DOHH2 (cell line): ENCODE data around the gene CACNA1E.

Experiments used
- H3F3A ChIP-seq: fragments of 200-600 bp; sonication (generic), shearing (Covaris generic); 2 replicates; pipeline ENCODE4 v1.6.0; 2016; ENCODE audit warnings: antibody characterized with exemption, mild to moderate bottlenecking; ENCODE audit not compliant: control insufficient read depth, insufficient read depth
- H3K27ac ChIP-seq: fragments of 200-600 bp; sonication (generic); 2 replicates; pipeline ENCODE4 v1.5.1; 2014; ENCODE audit warnings: low read depth, mild to moderate bottlenecking, low read length, moderate library complexity
- H3K27me3 ChIP-seq: fragments of 200-600 bp; sonication (generic); 2 replicates; pipeline ENCODE4 v1.6.1; 2014; ENCODE audit warnings: mild to moderate bottlenecking, low read length, mixed read lengths; ENCODE audit not compliant: control insufficient read depth
- H3K36me3 ChIP-seq: fragments of 200-600 bp; sonication (generic); 2 replicates; pipeline ENCODE4 v1.6.1; 2014; ENCODE audit warnings: mild to moderate bottlenecking, low read length, moderate library complexity, mixed read lengths; ENCODE audit not compliant: control insufficient read depth
- H3K4me1 ChIP-seq: fragments of 200-600 bp; sonication (generic); 2 replicates; pipeline ENCODE4 v1.6.1; 2014; ENCODE audit warnings: mild to moderate bottlenecking, low read length, mixed read lengths; ENCODE audit not compliant: control insufficient read depth
- H3K4me2 ChIP-seq: fragments of 200-600 bp; sonication (generic); 2 replicates; pipeline ENCODE4 v1.6.0; 2014; ENCODE audit warnings: mild to moderate bottlenecking, low read length, moderate library complexity
- H3K4me3 ChIP-seq: fragments of 200-600 bp; sonication (generic); 2 replicates; pipeline ENCODE4 v1.5.1; 2014; ENCODE audit warnings: mild to moderate bottlenecking, low read length, mixed read lengths
- H3K79me2 ChIP-seq: fragments of 200-600 bp; sonication (generic); 2 replicates; pipeline ENCODE4 v1.6.1; 2014; ENCODE audit warnings: mild to moderate bottlenecking, low read length, mixed read lengths; ENCODE audit not compliant: control insufficient read depth
- H3K9me2 ChIP-seq: fragments of 200-600 bp; sonication (generic); replicated peaks from 2 replicates; pipeline ENCODE4 v1.6.1; 2014; ENCODE audit warnings: mild to moderate bottlenecking, low read length, mixed read lengths; ENCODE audit not compliant: control insufficient read depth
- H3K9me3 ChIP-seq: fragments of 200-600 bp; sonication (generic); 2 replicates; pipeline ENCODE4 v1.6.1; 2014; ENCODE audit warnings: antibody characterized with exemption, low read length, mixed read lengths; ENCODE audit not compliant: control insufficient read depth, insufficient read depth
- H4K20me1 ChIP-seq: fragments of 200-600 bp; sonication (generic); 2 replicates; pipeline ENCODE4 v1.6.0; 2014; ENCODE audit warnings: low read depth, mild to moderate bottlenecking, antibody characterized with exemption, low read length, moderate library complexity; ENCODE audit not compliant: control insufficient read depth, insufficient read depth
- CTCF ChIP-seq: fragments of 200-600 bp; sonication (generic); IDR thresholded peaks from one replicate; pipeline ENCODE4 v1.5.1; 2014; ENCODE audit warnings: antibody characterized with exemption, mild to moderate bottlenecking, low read depth, low read length; ENCODE audit not compliant: poor library complexity, severe bottlenecking
- EZH2phosphoT487 ChIP-seq: fragments of 200-600 bp; sonication (generic); IDR thresholded peaks from 2 replicates; pipeline ENCODE4 v1.6.1; 2017; ENCODE audit warnings: borderline replicate concordance, mild to moderate bottlenecking, antibody characterized with exemption, low read length, moderate library complexity, mixed read lengths

Gene CACNA1E

DNA sequence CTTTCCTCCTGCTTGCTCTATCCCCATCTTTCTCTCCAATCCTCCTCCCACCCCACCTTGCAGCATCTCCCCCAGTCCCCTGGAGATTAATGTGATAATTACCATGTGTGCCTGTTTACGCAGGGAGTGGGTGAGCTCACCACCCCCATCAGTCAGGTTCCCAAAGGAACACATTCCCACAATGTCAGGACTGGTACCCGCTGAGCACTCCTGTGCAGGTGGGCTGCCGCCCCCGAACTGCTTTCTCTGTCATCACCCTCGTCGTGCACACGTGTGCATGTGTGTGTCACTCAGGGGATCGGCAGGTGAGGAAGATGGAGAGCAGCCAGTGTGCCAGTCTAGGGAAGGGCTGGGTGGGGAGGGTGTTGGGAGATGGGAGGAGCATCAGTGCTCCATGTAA, 163.4 kb downstream of the CACNA1E start:
- no peaks in the 10 kb centered on the region for H3K36me3 ChIP-seq
- TF ChIP-seq EZH2phosphoT487, result no peak
- TF ChIP-seq CTCF, result no peak
- no peak overlapping the region for H3K4me2 ChIP-seq
- no peaks in the 10 kb centered on the region for H3K4me1 ChIP-seq
- H3K9me3 ChIP-seq, result no peaks in the 10 kb centered on the region
- H3K9me2 ChIP-seq, result no peaks in the 10 kb centered on the region
- no peaks in the 10 kb centered on the region for H3K79me2 ChIP-seq
- H3F3A ChIP-seq, result no peaks in the 10 kb centered on the region
- no peak overlapping the region for H3K27ac ChIP-seq
- H3K27me3 ChIP-seq, result no peaks in the 10 kb centered on the region
- H4K20me1 ChIP-seq, result no peaks in the 10 kb centered on the region
- no peak overlapping the region for H3K4me3 ChIP-seq

DNA sequence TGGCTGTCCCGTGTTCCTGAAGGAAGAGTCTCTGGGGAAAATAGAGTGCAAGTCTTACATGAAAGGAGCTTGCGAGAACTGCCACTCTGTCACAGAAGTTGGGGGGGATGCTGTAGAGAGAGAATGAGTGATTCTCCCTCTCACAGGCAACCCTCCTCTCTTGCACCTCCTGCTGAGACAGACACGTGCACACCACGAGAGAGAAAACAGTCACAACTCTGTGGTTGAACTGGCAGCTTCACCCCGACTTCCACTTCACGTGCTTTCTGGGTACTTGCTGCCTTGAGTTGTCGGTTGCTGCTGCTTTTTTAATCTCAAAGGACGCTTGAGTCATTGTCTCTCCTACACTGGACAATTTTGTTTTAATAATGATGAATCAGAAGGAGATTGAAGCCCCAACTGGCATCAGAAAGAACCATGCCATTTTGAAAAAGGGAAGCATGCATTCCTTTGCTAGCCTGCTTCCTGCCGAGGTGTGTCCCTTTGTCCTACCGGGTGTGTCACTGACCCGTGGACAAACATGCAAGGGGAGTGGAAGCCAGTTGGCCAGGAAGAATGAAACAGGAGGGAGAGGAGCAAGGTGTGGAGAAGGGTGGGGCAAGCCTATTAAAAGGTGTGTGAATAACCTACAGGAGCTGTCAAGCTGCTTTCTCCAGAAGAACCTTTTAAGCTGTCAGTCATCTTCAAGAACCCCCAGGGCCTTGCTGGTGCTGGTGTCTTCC, 164.2 kb downstream of the CACNA1E start:
- Histone ChIP-seq H3K9me2 (no peaks in the 10 kb centered on the region), H3K27ac (no peak overlapping the region), H3K4me3 (no peak overlapping the region), H3K9me3 (no peaks in the 10 kb centered on the region), H3K27me3 (no peaks in the 10 kb centered on the region), H4K20me1 (no peaks in the 10 kb centered on the region), H3F3A (no peaks in the 10 kb centered on the region), H3K4me2 (no peak overlapping the region), H3K79me2 (no peaks in the 10 kb centered on the region), H3K4me1 (no peaks in the 10 kb centered on the region), H3K36me3 (no peaks in the 10 kb centered on the region)
- TF ChIP-seq CTCF, result no peak
- TF ChIP-seq EZH2phosphoT487, result no peak

GRCh38 chr1:181651276-181651675, 168.0 kb downstream of the CACNA1E start:
- Histone ChIP-seq H3K27ac (no peak overlapping the region), H4K20me1 (no peaks in the 10 kb centered on the region), H3K36me3 (no peaks in the 10 kb centered on the region), H3K79me2 (no peaks in the 10 kb centered on the region), H3K9me2 (no peaks in the 10 kb centered on the region), H3K4me3 (no peak overlapping the region), H3K9me3 (no peaks in the 10 kb centered on the region), H3K4me2 (no peak overlapping the region), H3K4me1 (no peaks in the 10 kb centered on the region), H3K27me3 (no peaks in the 10 kb centered on the region), H3F3A (no peaks in the 10 kb centered on the region)
- TF ChIP-seq EZH2phosphoT487, result no peak
- no peak for TF ChIP-seq CTCF
